Left ventricle myocardium inferior (tissue), 1 donor: ENCODE measurements around the gene ANKRD53. TPM values are rescaled to one million over a fixed set of nuclear protein-coding genes. Genes with fewer than 3 reads are reported as not detected.

Source experiments
- DNase-seq: peaks from one replicate; pipeline ENCODE4 v3.0.0-alpha.2; 2020
- H3K27ac ChIP-seq: fragments of 200-600 bp; replicated peaks from 2 replicates; pipeline ENCODE4 v1.8.0; 2021
- H3K27me3 ChIP-seq: fragments of 200-600 bp; 2 replicates; pipeline ENCODE4 v1.8.0; 2021; ENCODE audit warnings: low read depth
- H3K36me3 ChIP-seq: fragments of 200-600 bp; 2 replicates; pipeline ENCODE4 v1.8.0; 2021
- H3K4me1 ChIP-seq: fragments of 200-600 bp; 2 replicates; pipeline ENCODE4 v1.8.0; 2021
- H3K4me3 ChIP-seq: fragments of 200-600 bp; 2 replicates; pipeline ENCODE4 v1.8.0; 2021; ENCODE audit warnings: mild to moderate bottlenecking, moderate library complexity
- H3K9me3 ChIP-seq: fragments of 200-600 bp; replicated peaks from 2 replicates; pipeline ENCODE4 v1.8.0; 2021
- CTCF ChIP-seq: fragments of 200-600 bp; IDR thresholded peaks from 2 replicates; pipeline ENCODE4 v1.8.0; 2021; ENCODE audit warnings: antibody characterized with exemption, mild to moderate bottlenecking, borderline replicate concordance
- intact Hi-C: fragments of 100-400 bp; cut with micrococcal nuclease; formaldehyde crosslinking; loops from one replicate; pipeline ENCODE4 v1.11.0; 2022
- total RNA-seq: library from RNA; stranded (reverse); fragmentation: NEBNext Ultra II Directional; extraction: Animal tissue kit (Norgen Biotek cat#: 25700); gene quantifications from one replicate; pipeline ENCODE4 v1.2.1, GENCODE V29; 2021
- donor health status: DM: no; HTN: yes; CAD: no; lungs with severe emphysema.

The ANKRD53 gene
- total RNA-seq, 1 donor from 2014 or later: 0.33 TPM

GRCh38 chr2:71001981-71002570 lies 23.6 kb downstream of the ANKRD53 start:
- Histone ChIP-seq H3K9me3 (no peaks in the 10 kb centered on the region), H3K27ac (no peak overlapping the region), H3K27me3 (peaks cover 6% of the 10 kb centered on the region), H3K36me3 (no peaks in the 10 kb centered on the region), H3K4me3 (no peak overlapping the region), H3K4me1 (no peaks in the 10 kb centered on the region)
- TF ChIP-seq CTCF: no peak
- DNase-seq: no peak
- intact Hi-C loops: no loop called here

GRCh38 chr2:71003396-71003795 lies 25.0 kb downstream of the ANKRD53 start:
- Histone ChIP-seq H3K27me3 (peaks cover 6% of the 10 kb centered on the region), H3K4me1 (no peaks in the 10 kb centered on the region), H3K27ac (no peak overlapping the region), H3K9me3 (no peaks in the 10 kb centered on the region), H3K36me3 (no peaks in the 10 kb centered on the region), H3K4me3 (no peak overlapping the region)
- no peak for TF ChIP-seq CTCF
- no peak for DNase-seq
- intact Hi-C loops: no loop called here

- Histone ChIP-seq H3K4me1 (no peaks in the 10 kb centered on the region), H3K4me3 (no peak overlapping the region), H3K27ac (no peak overlapping the region), H3K36me3 (no peaks in the 10 kb centered on the region), H3K9me3 (no peaks in the 10 kb centered on the region), H3K27me3 (peaks cover 8% of the 10 kb centered on the region)
- intact Hi-C loops: no loop called here
- no peak for DNase-seq
- no peak for TF ChIP-seq CTCF
These were observed 25.7 kb downstream of the ANKRD53 start for GRCh38 chr2:71003966-71004755.

GRCh38 chr2:71004857-71005256 lies 26.4 kb downstream of the ANKRD53 start:
- no peak for TF ChIP-seq CTCF
- Histone ChIP-seq H3K27ac (no peak overlapping the region), H3K27me3 (peaks cover 12% of the 10 kb centered on the region), H3K36me3 (no peaks in the 10 kb centered on the region), H3K4me3 (no peak overlapping the region), H3K4me1 (no peaks in the 10 kb centered on the region), H3K9me3 (no peaks in the 10 kb centered on the region)
- DNase-seq: no peak
- intact Hi-C loops: no loop called here

- Histone ChIP-seq H3K27ac (no peak overlapping the region), H3K9me3 (no peaks in the 10 kb centered on the region), H3K27me3 (peaks cover 19% of the 10 kb centered on the region), H3K4me3 (no peak overlapping the region), H3K4me1 (no peaks in the 10 kb centered on the region), H3K36me3 (no peaks in the 10 kb centered on the region)
- no peak for DNase-seq
- TF ChIP-seq CTCF: no peak
- intact Hi-C loops: no loop called here
These were observed 27.1 kb downstream of the ANKRD53 start for GRCh38 chr2:71005271-71006202.
